Stimulated activated CD4-positive, alpha-beta T cell treated with anti-CD3 and anti-CD28 coated beads, Interleukin-4, amount 100 ng/mL, for 48 hours (primary cell): Measurements from ENCODE around the gene CCR3.

Experiments
- DNase-seq, 2 donors: peaks; one replicate each; pipeline ENCODE4 v3.0.0-alpha.2; 2020; ENCODE audit warnings: low read depth in 2 of 2

CCR3 gene

GRCh38 chr3:46221391-46221790, 20.9 kb upstream of the CCR3 start:
- DNase-seq, result no peak

- DNase-seq, result no peak
These were observed 20.3 kb upstream of the CCR3 start for GRCh38 chr3:46221938-46222337.

GRCh38 chr3:46222435-46223161, 19.7 kb upstream of the CCR3 start:
- no peak for DNase-seq

- DNase-seq, result no peak
These were observed 13.7 kb upstream of the CCR3 start for GRCh38 chr3:46228260-46229242.

DNA sequence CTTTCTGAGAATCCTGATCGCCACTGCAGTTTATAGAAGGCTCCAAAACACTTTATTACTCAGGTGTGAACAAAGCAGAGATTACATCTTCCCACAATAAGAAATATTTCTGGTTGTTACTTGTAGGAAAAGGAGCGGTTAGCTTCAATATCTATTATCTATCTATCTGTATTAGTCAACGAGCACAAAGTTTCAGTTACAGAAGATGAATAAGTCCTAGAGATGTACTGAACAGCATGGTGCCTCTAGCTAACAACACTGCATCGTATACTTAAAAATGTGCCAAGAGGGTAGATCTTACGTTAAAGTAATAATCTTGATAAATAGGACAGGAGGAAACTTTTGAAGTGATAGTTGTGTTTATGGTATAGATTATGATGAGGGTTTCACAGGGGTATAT, 10.9 kb upstream of the CCR3 start:
- no peak for DNase-seq

GRCh38 chr3:46233194-46233593, 9.1 kb upstream of the CCR3 start:
- no peak for DNase-seq

DNA sequence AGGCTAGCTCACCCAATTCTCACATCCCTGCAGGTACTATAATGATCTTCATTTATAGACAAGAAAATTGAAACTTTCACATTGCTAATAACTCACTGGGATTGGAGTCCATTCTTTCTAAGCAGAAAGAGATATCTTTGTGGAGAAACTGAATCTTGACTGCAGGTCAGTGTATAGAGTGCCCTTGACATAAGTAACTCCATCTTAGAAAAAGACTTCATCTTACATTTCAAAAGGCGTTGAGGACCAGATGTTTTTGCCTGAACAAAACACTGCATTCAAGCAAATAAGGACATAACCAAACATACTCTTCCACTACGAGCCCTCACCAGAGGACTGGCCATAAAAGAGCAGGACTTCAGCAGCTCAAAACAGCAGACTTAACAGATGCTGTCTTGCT, 6.8 kb upstream of the CCR3 start:
- DNase-seq, result no peak

- no peak for DNase-seq
These were observed 5.8 kb upstream of the CCR3 start for GRCh38 chr3:46236294-46237054.

DNA sequence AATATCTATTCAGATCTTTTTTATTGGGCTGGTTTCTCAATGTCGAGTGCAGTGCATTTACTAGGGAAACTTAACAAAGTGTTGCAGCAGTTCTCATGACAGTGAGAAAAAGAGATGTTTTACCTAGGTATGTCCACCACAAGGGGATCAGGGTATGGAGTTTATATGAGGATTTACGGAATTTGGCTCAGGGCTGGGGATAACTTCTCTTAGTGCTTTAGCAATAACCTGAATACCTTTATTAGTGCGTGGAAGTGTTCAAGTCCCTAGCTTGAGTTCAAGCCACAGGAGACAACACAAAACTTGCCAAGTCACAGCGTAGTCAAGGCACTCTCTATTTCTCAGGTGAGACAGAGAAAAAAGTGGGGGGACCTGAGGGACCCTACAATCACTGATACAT, 3.9 kb upstream of the CCR3 start:
- no peak for DNase-seq

- DNase-seq, result no peak
These were observed 2.8 kb upstream of the CCR3 start for GRCh38 chr3:46239301-46239938.

GRCh38 chr3:46239952-46240351, 2.3 kb upstream of the CCR3 start:
- no peak for DNase-seq

GRCh38 chr3:46243560-46243959, 1.3 kb downstream of the CCR3 start:
- DNase-seq, result no peak

DNA sequence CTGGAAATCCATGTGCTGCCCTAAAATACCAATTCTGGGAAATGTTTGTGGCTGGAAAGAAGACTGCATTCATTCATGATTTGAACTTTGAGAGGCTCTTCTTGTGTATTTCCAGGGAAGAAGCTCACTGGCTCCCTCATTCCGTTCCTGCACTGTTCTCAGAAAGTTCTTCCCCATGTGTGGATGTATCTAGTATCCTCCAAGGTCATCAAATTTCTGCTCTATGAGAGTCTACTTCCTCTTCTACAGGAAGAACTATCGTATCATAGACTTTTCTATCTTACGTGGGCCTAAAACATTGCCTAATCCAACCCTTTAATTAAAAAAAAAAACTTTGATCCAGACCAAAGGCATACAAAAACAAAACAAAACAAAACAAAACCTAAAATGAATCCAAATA, 2.9 kb downstream of the CCR3 start:
- DNase-seq, result no peak

GRCh38 chr3:46252980-46253379, 10.7 kb downstream of the CCR3 start:
- DNase-seq, result no peak

GRCh38 chr3:46258525-46258924, 16.3 kb downstream of the CCR3 start:
- DNase-seq, result no peak

DNA sequence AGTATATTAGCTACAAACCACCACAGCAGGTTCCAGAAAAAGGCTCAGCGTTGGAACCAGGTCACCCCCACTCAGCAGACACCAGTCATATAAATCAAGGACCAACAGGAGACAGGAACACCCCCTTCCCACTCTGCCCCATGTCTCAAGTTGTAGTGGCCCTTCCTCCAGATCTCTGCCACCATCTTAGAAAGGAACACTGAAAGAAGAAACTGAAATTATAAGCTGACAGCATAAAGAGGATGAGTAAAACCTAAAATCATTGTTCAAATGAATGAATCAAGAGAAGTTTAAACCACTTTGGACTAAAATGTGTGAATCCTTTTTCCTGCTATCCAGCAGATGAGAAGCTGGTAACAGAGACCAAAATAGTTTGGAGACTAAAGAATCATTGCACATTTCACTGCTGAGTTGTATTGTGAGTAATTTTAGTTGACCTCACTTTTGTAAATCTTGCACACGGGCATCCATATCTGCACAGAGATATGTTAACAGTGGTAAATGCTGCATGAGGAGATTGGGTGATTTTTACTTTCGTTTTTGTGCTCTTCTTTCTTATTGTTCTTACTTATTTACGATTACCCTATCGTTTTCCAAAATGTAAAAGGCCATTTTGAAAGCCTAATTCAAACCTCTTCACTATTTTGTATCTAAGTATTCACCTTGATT, 19.8 kb downstream of the CCR3 start:
- DNase-seq, result no peak

- DNase-seq, result no peak
These were observed 21.7 kb downstream of the CCR3 start for GRCh38 chr3:46264002-46264401.

- DNase-seq, result no peak
These were observed 24.3 kb downstream of the CCR3 start for GRCh38 chr3:46266598-46266997.

- DNase-seq, result no peak
These were observed 27.3 kb downstream of the CCR3 start for GRCh38 chr3:46269556-46269955.

- no peak for DNase-seq
These were observed 28.2 kb downstream of the CCR3 start for GRCh38 chr3:46270474-46270873.

GRCh38 chr3:46271209-46271745, 29.0 kb downstream of the CCR3 start:
- DNase-seq, result no peak
